ENCODE results near the gene NDUFA6.

Gene NDUFA6

DNA sequence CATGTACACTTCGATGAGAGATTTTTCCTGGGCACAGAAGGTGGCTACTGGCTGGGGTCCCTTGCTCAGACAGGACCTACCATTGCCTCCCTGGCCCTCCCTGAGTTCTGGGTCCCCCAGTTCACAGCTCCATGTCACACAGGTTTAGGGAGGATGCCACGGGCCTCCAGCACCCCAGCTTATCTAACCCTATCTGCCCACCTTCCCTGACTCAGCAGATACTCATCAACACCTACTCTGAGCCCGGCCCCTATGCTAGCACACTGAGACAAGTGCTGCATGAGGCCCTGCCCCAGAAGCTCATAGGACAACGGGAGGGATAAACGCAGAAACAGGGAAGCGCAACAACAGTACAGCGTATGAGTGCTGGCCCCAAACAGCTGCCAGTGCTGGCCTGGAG is 29.5 kb downstream of the NDUFA6 start:
- H3K27me3 ChIP-seq (ENCODE audit: control insufficient read depth in 1 of 2, insufficient read depth in 2 of 2, low read length in 2 of 2), result no peaks in the 10 kb centered on the region
- H3K9ac ChIP-seq (ENCODE audit: low read length in 2 of 2), result no peak overlapping the region
- H3K27ac ChIP-seq (ENCODE audit: low read length), result no peak overlapping the region
- no peaks in the 10 kb centered on the region for H3K9me3 ChIP-seq (ENCODE audit: control insufficient read depth in 2 of 2, low read length in 2 of 2)
- no peaks in the 10 kb centered on the region for H3K4me1 ChIP-seq (ENCODE audit: control insufficient read depth, insufficient read depth, low read length)
- H3K4me3 ChIP-seq (ENCODE audit: low read length in 2 of 2), result no peak overlapping the region
- H3K36me3 ChIP-seq (ENCODE audit: control insufficient read depth in 2 of 2, insufficient read depth in 2 of 2, low read length in 2 of 2), result peaks cover 34 to 38% of the 10 kb centered on the region in 2 donors

- no peak overlapping the region for H3K9ac ChIP-seq (ENCODE audit: low read length in 2 of 2)
- no peaks in the 10 kb centered on the region for H3K9me3 ChIP-seq (ENCODE audit: control insufficient read depth in 2 of 2, low read length in 2 of 2)
- H3K27ac ChIP-seq (ENCODE audit: low read length), result no peak overlapping the region
- no peaks in the 10 kb centered on the region for H3K27me3 ChIP-seq (ENCODE audit: control insufficient read depth in 1 of 2, insufficient read depth in 2 of 2, low read length in 2 of 2)
- peaks cover 32 to 38% of the 10 kb centered on the region in 2 donors for H3K36me3 ChIP-seq (ENCODE audit: control insufficient read depth in 2 of 2, insufficient read depth in 2 of 2, low read length in 2 of 2)
- H3K4me3 ChIP-seq (ENCODE audit: low read length in 2 of 2), result no peak overlapping the region
- no peaks in the 10 kb centered on the region for H3K4me1 ChIP-seq (ENCODE audit: control insufficient read depth, insufficient read depth, low read length)
These were observed 30.1 kb downstream of the NDUFA6 start for GRCh38 chr22:42060489-42060888.

- no peaks in the 10 kb centered on the region for H3K27me3 ChIP-seq (ENCODE audit: control insufficient read depth in 1 of 2, insufficient read depth in 2 of 2, low read length in 2 of 2)
- peaks cover 19 to 22% of the 10 kb centered on the region in 2 donors for H3K36me3 ChIP-seq (ENCODE audit: control insufficient read depth in 2 of 2, insufficient read depth in 2 of 2, low read length in 2 of 2)
- H3K9me3 ChIP-seq (ENCODE audit: control insufficient read depth in 2 of 2, low read length in 2 of 2), result no peaks in the 10 kb centered on the region
These were observed 33.6 kb downstream of the NDUFA6 start for GRCh38 chr22:42056757-42057511.

DNA sequence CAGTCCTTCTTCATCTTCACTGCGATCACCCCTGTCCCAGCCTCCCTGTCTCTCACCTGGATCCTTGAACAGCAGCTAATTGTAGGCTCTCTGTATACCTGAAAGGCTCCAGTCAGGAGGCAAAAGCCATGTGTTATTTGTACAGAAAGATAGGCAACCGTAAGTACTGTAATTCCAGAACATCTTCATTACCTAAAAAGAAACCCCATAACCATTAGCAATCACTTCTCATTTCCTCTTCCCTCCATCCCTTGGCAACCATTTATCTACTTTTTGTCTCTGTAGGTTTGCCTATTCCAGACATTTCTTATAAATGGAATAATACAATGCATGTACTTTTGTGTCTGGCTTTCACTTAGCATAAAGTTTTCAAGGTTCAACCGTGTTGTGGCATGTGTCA is 37.8 kb downstream of the NDUFA6 start:
- H3K4me3 ChIP-seq (ENCODE audit: low read length in 2 of 2), result no peak overlapping the region
- H3K9ac ChIP-seq (ENCODE audit: low read length in 2 of 2), result no peak overlapping the region
- no peaks in the 10 kb centered on the region for H3K4me1 ChIP-seq (ENCODE audit: control insufficient read depth, insufficient read depth, low read length)
- H3K27me3 ChIP-seq (ENCODE audit: control insufficient read depth in 1 of 2, insufficient read depth in 2 of 2, low read length in 2 of 2), result no peaks in the 10 kb centered on the region
- no peaks in the 10 kb centered on the region for H3K9me3 ChIP-seq (ENCODE audit: control insufficient read depth in 2 of 2, low read length in 2 of 2)
- no peak overlapping the region for H3K27ac ChIP-seq (ENCODE audit: low read length)
- H3K36me3 ChIP-seq (ENCODE audit: control insufficient read depth in 2 of 2, insufficient read depth in 2 of 2, low read length in 2 of 2), result no peaks in the 10 kb centered on the region

More at GRCh38 chr22:42056757-42057511, 33.6 kb downstream of the NDUFA6 start:
- Histone ChIP-seq H3K4me3 (ENCODE audit: low read length in 2 of 2) (no peak overlapping the region), H3K4me1 (ENCODE audit: control insufficient read depth, insufficient read depth, low read length) (no peaks in the 10 kb centered on the region), H3K27ac (ENCODE audit: low read length) (no peak overlapping the region), H3K9ac (ENCODE audit: low read length in 2 of 2) (no peak overlapping the region)

DNA sequence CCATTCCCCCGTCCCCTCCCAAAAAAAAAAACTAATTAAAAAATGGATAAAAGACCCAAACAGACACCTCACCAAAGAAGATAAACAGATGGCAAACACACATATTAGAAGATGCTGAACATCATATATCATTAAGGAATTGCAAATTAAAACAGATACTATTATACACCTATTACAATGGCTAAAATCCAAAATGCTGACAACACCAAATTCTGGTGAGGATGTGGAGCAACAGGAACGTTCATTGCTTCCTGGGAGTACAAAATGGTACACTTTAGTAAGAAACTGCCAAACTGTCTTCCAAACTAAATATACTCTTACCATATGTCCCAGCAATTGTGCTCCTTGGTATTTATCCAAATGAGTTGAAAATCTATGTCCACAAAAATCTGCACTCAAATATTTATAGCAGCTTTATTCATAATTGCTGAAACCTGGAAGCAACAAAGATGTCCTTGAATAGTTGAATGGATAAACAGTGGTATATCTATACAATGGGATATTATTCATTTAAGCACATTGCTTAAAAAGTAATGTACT is 39.9 kb downstream of the NDUFA6 start:
- Histone ChIP-seq H3K27me3 (ENCODE audit: control insufficient read depth in 1 of 2, insufficient read depth in 2 of 2, low read length in 2 of 2) (no peaks in the 10 kb centered on the region), H3K4me1 (ENCODE audit: control insufficient read depth, insufficient read depth, low read length) (no peaks in the 10 kb centered on the region), H3K9me3 (ENCODE audit: control insufficient read depth in 2 of 2, low read length in 2 of 2) (no peaks in the 10 kb centered on the region), H3K9ac (ENCODE audit: low read length in 2 of 2) (no peak overlapping the region), H3K4me3 (ENCODE audit: low read length in 2 of 2) (no peak overlapping the region), H3K36me3 (ENCODE audit: control insufficient read depth in 2 of 2, insufficient read depth in 2 of 2, low read length in 2 of 2) (no peaks in the 10 kb centered on the region), H3K27ac (ENCODE audit: low read length) (no peak overlapping the region)

DNA sequence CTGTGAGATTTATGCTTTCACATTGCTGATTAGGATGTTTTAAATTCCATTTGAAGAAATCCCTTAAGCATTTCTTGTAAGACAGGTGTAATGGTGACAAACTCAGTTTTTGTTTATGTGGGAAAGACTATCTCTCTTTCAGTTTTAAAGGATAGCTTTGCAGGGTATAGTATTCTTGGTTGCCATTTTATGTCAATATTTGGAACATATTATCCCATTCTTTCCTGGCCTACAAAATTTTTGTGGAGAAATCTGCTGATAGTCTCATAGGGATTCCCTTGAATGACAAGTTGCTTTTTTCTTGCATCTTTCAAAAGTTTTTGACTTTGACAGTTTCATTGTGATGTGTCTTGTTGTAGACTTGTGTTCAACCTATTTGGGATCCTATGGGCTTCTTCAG is 48.8 kb downstream of the NDUFA6 start:
- no peak overlapping the region for H3K9ac ChIP-seq (ENCODE audit: low read length in 2 of 2)
- no peaks in the 10 kb centered on the region for H3K4me1 ChIP-seq (ENCODE audit: control insufficient read depth, insufficient read depth, low read length)
- no peak overlapping the region for H3K4me3 ChIP-seq (ENCODE audit: low read length in 2 of 2)
- H3K27ac ChIP-seq (ENCODE audit: low read length), result no peak overlapping the region
- no peaks in the 10 kb centered on the region for H3K27me3 ChIP-seq (ENCODE audit: control insufficient read depth in 1 of 2, insufficient read depth in 2 of 2, low read length in 2 of 2)
- H3K9me3 ChIP-seq (ENCODE audit: control insufficient read depth in 2 of 2, low read length in 2 of 2), result no peaks in the 10 kb centered on the region
- H3K36me3 ChIP-seq (ENCODE audit: control insufficient read depth in 2 of 2, insufficient read depth in 2 of 2, low read length in 2 of 2), result peaks cover 0 to 3% of the 10 kb centered on the region in 2 donors

DNA sequence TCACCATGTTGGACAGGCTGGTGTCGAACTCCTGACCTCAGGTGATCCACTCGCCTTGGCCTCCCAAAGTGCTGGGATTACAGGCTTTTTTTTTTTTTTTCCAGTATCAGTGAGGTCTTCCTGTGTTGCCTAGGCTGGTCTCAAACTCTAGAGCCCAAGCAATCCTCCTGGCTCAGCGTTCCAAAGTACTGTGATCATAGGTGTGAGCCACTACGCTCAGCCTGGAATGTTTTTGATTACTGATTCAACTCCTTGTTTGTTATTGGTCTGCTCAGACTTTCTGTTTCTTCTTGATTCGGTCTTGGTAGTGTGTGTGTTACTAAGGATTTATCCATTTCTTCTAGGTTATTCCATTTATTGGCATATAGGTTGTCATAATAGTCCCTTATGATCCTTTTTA is 51.3 kb downstream of the NDUFA6 start:
- H3K4me3 ChIP-seq (ENCODE audit: low read length in 2 of 2), result no peak overlapping the region
- no peak overlapping the region for H3K9ac ChIP-seq (ENCODE audit: low read length in 2 of 2)
- no peak overlapping the region for H3K27ac ChIP-seq (ENCODE audit: low read length)
- H3K36me3 ChIP-seq (ENCODE audit: control insufficient read depth in 2 of 2, insufficient read depth in 2 of 2, low read length in 2 of 2), result peaks cover 0 to 3% of the 10 kb centered on the region in 2 donors
- no peaks in the 10 kb centered on the region for H3K4me1 ChIP-seq (ENCODE audit: control insufficient read depth, insufficient read depth, low read length)
- no peaks in the 10 kb centered on the region for H3K9me3 ChIP-seq (ENCODE audit: control insufficient read depth in 2 of 2, low read length in 2 of 2)
- no peaks in the 10 kb centered on the region for H3K27me3 ChIP-seq (ENCODE audit: control insufficient read depth in 1 of 2, insufficient read depth in 2 of 2, low read length in 2 of 2)

All from stomach smooth muscle (tissue), 2 donors.